ENCODE results near the gene SPTLC3.

SPTLC3 gene

DNA sequence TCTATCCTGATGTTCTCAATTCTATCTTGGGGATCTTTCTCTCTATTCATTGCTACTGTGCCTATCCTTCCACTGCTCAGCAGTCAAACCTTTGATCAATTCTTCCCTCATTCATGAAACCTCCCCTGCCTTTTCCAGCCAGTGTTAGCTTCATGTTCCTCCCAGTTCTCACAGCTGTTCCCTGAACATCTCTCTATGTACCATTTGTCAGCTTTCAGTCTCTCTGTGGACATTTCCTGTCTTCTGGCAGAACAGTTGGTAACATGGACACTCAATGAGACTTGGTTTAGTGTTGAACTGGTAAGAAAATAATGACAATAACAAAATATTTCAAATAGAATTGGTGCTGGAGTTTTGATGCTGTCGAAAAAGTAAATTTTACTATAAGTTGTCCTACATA is 26.2 kb downstream of the SPTLC3 start:
- DNase-seq, result no peak

GRCh38 chr20:13035399-13036152 is 26.8 kb downstream of the SPTLC3 start:
- DNase-seq, result no peak

GRCh38 chr20:13037727-13038126 is 29.0 kb downstream of the SPTLC3 start:
- DNase-seq, result no peak

GRCh38 chr20:13041574-13042457 is 33.0 kb downstream of the SPTLC3 start:
- peak; percentile 9 to 76 for DNase-seq

DNA sequence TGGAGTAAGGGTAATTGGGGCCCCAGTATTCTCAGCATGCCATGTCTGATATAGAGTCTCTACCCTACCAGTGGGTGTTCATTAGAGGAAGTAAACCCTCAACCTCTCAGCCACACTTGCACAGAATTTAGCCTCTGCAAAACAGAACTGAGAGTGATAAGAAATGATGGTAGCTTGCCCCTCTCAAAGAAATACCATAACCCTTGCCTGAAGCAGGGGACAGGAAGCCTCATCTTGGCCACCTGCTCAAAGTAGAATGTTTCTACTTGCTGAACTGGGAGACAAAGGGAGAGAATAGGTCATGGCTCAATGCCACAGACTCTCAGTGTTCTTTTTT is 33.7 kb downstream of the SPTLC3 start:
- DNase-seq, result no peak

- no peak for DNase-seq
Measured at GRCh38 chr20:13046409-13046808, 37.6 kb downstream of the SPTLC3 start.

- DNase-seq, result no peak
Measured at GRCh38 chr20:13054011-13054410, 45.2 kb downstream of the SPTLC3 start.

GRCh38 chr20:13058666-13059389 is 50.1 kb downstream of the SPTLC3 start:
- DNase-seq, result no peak

DNA sequence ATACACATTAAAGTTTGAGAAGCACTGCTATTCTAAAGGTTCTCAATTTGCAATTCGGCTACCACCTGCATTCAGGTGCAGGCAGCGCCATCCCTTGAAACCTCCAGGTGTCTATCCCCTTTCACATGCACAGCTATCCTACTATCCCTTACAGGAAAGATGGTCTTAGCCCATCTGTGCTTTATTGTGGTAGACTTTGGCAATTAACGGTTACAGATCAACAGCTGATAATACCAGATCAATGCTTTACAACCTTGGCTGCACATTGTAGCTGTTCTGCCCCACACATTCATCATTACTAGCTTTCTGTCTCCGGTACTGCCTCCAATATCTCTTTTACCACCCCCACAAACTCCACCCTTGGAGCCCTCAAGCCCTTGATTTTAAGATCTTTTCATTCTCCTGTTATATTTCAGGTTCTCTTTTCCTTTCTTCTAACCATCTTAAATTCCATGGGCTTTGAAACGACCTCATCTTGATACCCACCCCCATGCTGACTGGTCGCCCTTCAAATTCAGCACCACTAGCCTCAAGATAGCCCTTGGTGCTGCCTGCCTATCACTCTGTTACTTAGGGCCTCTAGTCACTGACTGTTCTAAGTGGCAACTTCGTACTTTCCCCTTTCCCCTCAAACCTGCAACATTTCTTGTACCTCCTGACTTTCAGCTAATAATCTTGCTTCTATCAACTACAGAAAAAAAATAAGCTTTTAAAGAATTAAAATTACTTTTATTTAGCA is 50.8 kb downstream of the SPTLC3 start:
- DNase-seq, result no peak

DNA sequence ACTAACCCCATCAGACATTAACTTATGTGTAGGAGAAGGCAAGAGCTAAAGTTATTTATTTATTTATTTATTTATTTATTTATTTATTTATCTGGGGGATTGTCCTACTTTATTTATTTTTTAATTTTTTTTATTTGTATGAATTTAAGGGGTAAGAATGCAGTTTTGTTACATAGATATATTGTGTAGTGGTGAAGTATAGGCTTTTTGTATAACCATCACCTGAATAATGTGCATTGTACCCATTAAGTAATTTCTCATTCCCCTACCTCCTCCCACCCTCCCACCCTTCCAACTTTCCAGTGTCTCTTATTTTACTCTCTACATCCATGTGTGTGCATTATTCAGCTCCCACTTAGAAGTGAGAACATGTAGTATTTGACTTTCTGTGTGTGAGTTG is 51.6 kb downstream of the SPTLC3 start:
- no peak for DNase-seq

- DNase-seq, result no peak
Measured at GRCh38 chr20:13061381-13061780, 52.6 kb downstream of the SPTLC3 start.

DNA sequence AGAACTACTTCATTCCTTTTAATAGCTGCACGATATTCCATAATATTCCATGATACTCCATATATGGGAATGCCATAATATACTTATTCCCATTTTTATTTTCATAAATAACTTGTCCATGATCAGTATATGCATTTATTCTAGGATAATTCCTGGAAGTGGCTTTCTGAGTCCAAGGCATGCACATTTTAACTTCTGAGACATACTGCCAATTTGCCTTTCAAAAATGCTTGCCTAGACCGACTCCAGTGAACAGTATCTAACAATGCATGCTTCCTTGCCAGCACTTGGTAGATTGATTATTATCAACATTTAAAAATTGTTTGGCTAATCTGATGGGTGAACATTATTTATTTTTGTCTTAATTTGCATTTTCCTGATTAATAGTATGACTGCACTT is 54.0 kb downstream of the SPTLC3 start:
- DNase-seq, result no peak

DNA sequence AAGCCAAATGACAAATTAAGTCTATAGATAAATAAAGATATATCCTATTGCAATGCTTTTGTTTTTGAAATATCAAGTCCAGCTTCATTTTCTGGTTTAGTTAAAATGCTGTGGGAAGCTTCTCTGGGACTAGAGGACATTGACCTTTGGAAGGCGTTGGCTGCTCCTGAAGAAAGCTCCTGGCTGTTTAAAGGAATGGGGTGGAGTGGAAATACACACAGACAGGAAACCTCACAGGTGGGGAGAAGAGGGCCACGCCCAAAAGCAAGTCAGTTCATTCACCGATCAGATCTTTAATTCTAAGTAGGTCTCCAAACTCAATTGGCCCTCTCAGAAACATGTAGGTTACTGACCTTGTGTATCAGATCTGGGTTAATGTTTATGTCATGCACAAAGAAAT is 59.6 kb downstream of the SPTLC3 start:
- no peak for DNase-seq

DNA sequence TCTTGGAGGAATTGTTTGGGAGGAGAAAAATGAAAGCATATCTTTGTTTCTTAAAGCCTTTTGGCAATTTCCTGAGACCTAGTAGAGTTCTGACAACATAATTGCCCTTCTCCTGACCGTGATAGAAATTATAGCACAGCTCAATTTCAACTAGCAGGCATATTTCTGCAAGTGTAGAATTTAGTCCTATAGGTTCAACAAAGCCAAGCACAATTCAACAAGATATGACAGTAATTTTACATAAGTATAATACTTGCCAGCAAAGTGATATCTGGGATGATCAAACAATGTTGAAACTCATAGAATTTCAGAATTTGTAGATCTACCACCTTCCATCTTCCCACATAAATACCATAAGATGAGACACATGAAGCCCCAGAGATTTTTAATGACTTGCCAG is 73.1 kb downstream of the SPTLC3 start:
- DNase-seq, result no peak

- DNase-seq, result no peak
Measured at GRCh38 chr20:13082378-13082777, 73.6 kb downstream of the SPTLC3 start.

DNA sequence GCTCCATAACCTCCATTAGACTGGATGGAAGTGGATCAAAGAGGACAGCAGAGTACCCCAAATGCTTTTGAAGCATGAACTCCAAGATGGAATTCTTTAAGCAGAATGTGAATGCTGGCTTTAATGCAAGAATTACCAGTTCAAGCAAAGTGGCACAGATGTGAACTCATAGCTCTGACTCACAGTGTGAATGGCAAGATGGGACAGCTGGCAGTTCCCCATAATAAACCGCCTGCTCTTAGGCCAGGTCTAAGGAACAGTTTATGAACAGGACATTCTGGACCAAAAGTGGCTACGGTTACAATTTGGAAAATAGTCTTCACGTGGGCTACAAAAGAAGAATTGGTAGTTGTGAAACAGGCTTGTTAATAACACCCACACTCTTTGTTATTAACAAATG is 76.5 kb downstream of the SPTLC3 start:
- no peak for DNase-seq

GRCh38 chr20:13089950-13090469 is 81.2 kb downstream of the SPTLC3 start:
- DNase-seq, result peak in 1 of 2 experiments; percentile 18

- DNase-seq, result no peak
Measured at GRCh38 chr20:13092111-13092510, 83.3 kb downstream of the SPTLC3 start.

- no peak for DNase-seq
Measured at GRCh38 chr20:13094976-13095375, 86.2 kb downstream of the SPTLC3 start.

DNA sequence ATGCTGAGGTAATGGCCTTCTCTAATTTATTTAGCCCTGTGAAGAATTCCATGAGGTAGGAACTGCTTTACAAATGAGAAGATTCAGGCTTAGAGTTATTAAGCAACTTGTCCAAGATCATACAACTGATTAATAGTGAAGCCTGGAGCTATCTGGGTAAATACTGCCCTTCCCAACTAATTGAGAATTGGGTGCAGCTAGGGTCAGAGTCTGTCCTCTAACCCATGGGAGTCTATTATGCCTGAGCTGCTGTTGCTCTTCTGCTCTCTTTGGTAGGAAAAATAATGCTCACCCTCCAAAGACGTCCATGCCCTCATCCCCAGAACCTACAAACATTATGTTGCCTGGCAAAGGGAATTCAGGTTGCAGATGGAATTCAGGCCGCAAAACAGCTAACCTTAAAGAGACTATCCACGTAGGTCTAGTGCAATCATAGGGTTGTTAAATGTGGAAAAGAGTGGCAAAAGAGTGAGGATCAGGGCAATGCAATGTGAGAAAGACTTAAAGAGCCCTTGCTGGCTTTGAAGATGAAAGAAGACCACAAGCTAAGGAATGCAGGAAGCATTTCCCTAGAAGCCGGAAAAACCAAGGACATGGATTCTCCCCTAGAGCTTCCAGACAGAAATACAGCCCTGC is 90.1 kb downstream of the SPTLC3 start:
- DNase-seq, result no peak

- no peak for DNase-seq
Measured at GRCh38 chr20:13099676-13100075, 90.9 kb downstream of the SPTLC3 start.

DNA sequence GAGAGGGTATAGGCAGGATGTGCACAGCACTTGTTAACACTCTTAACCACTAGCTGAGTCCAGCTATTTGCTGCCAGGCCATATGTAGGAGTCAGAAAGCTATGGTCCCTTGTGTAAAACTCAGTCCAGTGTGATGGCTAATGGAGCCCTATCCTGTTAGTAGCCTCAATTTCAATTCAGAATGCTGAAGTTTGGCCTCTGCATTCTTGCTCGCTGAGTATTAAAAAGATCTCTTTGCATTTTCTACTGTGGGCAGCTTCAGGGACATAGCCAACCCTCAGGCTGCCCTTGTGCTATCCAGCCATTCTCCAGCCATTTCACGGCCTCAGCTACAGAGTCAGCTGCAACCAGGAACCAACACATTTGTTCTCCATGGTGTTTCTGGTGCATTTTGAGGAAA is 92.5 kb downstream of the SPTLC3 start:
- DNase-seq, result no peak
